Stimulated activated CD4-positive, alpha-beta T cell treated with anti-CD3 and anti-CD28 coated beads, Interleukin-15, amount 100 ng/mL, for 48 hours (primary cell): ENCODE results near the gene TCF15.
"Not testable (repeated sequence)": the region's sequence is repeated elsewhere in the genome, so short reads cannot be mapped to it uniquely, and the experiment has no call there.

Experiments used
- DNase-seq, 2 donors: peaks; one replicate each; pipeline ENCODE4 v3.0.0-alpha.2; 2020; ENCODE audit warnings: low read depth in 2 of 2

Gene TCF15

DNA sequence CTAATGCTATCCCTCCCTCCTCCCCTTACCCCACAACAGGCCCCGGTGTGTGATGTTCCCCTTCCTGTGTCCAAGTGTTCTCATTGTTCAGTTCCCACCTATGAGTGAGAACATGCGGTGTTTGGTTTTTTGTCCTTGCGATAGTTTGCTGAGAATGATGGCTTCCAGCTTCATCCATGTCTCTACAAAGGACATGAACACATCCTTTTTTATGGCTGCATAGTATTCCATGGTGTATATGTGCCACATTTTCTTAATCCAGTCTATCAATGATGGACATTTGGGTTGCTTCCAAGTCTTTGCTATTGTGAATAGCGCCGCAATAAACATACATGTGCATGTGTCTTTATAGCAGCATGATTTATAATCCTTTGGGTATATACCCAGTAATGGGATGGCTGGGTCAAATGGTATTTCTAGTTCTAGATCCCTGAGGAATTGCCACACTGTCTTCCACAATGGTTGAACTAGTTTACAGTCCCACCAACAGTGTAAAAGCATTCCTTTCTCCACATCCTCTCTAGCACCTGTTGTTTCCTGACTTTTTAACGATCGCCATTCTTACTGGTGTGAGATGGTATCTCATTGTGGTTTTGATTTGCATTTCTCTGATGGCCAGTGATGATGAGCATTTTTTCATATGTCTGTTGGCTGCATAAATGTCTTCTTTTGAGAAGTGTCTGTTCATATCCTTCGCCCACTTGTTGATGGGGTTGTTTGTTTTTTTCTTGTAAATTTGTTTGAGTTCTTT, 31.0 kb downstream of the TCF15 start:
- not testable (repeated sequence) for DNase-seq

DNA sequence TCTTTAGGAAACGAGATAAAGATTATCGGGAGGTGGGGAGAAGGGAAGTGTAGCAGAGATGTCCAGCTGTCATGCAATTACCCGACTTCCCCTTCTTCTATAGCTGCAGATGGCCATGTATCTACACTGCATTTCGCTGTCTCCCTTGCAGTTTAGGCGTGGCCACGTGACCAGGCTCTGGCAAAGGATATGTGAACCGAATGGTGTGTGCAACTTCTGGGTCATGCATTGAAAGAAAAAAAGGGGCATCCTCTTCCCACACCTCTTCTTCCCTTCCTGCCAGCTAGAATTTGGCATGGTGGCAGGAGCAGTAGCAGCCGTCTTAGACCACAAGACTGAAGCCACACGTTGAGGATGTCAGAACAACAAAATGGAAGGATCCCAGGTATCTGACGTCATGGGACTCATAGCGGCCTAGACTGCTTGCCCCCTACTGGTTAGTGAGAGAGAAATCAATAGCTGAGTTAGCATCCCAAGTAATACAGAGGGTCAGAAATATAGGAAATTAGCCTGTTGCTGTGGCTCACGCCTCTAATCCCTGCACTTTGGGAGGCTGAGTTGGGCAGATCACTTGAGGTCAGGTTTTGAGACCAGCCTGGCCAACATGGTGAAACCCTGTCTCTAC, 32.8 kb downstream of the TCF15 start:
- no peak for DNase-seq

GRCh38 chr20:576156-576555, 34.0 kb downstream of the TCF15 start:
- no peak for DNase-seq

DNA sequence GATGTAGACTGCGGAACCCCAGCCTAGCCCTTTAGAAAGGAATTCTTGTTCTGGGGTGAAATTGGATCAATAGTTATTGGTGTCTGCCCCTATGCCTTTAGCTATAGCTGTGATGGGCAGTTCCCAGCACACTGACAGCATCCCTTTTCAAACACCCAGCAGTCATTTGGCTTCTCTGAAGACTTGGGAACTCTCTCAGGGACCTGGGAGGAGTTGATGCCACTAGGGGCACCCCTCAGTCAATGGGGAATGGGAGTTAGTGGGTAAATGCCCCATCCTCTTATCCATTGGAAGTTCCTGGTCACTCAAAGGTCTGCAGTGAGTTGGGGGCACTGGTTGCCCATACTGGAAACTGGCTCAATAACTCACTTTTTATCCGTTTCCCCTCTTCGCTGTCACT, 34.9 kb downstream of the TCF15 start:
- DNase-seq: no peak

GRCh38 chr20:574297-574942, 35.7 kb downstream of the TCF15 start:
- no peak for DNase-seq

DNA sequence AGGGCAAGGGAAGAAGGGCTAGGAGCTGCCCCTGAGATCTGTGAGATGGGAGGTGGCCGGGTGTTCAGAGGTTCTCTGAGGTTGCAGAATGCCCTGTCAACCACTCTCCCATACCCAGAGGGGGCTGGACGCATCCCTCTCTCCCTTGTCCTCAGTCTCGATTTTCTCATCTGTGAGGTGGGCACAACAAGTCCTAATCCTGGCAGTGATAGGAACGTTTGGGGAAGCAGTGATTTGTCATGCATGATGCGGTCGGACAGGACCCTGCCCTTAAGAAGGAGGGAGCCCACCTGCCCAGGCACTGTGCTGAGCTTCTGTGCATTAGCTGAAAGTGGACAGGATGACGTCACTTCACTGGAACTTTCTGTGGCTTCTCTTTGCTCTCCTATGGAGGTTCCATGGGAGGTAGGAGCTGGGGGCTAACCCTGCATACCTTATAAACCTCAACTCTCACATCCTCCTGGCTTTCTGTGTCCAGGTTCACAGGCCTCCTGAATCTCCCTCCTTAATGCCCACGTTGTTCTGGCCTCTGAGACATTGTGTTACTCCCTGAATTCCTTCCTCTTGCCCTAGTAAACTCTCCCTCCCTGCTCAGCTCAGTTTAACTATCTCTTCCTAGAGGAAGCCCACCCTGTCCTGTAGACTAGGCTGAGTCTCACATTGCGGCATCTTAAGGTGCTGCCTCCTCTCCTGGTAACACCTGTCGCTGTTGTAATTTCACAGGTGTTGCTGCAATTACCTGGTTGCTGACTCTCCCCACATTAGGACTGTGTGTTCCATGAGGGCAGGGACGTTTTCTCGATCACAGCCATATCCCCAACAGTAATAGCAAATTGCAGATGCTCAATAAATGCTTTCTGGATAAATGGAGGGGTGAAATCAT, 36.5 kb downstream of the TCF15 start:
- DNase-seq: no peak

- no peak for DNase-seq
These were observed 37.4 kb downstream of the TCF15 start for GRCh38 chr20:572727-573126.

DNA sequence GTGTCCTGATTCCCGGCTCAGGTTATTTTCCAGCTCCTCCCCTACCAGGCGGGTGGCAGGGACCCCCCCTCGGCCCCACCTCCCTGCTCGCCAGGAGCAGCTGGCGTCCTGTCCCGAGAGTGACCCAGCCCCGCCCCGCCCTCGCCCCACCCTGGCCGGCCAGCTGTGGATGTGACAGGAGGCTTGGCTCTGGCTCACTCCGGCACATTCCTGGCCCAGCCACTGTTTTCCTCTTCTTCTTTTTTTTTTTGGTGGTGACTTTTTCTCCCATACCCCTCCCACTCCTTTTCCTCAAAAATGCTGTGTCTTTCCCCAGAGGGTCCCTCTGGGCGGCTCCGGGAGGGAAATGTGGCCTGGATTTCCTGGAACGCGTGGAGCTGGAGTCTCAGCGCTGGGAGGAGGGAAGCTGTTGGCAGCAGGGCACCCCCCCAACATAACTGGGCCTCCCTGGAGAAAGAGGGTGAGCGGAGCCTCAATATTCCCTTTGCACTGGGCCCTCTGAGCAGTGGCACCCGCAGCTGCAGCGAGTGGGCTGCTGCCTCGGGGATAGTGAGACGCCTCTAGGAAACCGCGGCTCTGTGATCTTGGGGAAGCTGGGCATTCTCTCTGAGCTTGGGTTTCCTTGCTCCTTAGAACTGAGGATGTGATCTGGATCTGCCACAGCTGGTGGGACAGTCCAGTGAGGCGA, 38.2 kb downstream of the TCF15 start:
- DNase-seq: no peak

GRCh38 chr20:568673-569415, 41.3 kb downstream of the TCF15 start:
- DNase-seq: no peak

DNA sequence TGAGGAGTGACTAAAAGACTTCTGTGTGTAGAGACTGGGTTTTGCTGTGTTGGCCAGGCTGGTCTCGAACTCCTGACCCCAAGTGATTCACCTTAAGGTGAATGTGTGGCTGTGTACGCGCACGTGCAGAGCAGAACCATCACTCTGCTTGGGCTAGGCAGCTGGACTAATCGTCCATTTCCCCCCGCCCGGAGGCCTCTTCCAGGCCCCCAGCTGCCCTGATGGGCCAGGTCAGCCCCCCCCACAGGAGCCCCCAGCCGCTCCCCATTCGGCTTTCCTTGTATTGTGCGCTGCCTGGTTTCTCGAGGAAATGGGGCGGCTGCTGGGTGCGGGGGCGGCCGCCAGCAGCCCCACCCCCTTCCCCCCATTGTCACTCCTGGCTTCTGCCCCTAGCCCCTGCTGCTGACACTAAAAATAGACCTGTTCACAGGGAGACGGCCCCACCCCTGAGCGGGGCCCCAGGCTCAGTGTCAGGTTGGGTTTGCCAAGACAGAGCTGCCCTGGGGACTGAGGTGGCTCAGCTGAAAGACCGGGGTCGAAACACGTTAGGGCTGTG, 41.9 kb downstream of the TCF15 start:
- DNase-seq: no peak

- no peak for DNase-seq
These were observed 45.9 kb downstream of the TCF15 start for GRCh38 chr20:564192-564591.

DNA sequence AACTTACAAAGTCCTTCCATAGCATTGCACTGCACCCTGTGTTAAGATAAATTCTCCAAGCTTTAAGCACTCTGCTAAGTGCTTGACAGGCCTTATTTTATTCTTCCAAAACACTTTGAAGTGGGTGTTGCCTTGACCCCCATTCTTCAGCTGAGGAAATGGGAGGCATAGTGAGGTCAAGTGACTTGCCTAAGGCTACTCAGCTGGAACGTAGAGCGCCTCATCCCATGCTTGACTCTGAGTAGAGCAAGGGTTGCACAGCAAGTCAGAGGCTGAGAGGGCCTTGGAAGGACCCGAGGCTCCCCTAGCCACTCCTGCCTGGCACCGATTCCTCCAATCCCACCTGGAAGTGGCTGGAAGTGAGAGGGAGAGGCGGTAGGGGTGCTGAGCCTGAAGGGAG, 46.9 kb downstream of the TCF15 start:
- DNase-seq: no peak

DNA sequence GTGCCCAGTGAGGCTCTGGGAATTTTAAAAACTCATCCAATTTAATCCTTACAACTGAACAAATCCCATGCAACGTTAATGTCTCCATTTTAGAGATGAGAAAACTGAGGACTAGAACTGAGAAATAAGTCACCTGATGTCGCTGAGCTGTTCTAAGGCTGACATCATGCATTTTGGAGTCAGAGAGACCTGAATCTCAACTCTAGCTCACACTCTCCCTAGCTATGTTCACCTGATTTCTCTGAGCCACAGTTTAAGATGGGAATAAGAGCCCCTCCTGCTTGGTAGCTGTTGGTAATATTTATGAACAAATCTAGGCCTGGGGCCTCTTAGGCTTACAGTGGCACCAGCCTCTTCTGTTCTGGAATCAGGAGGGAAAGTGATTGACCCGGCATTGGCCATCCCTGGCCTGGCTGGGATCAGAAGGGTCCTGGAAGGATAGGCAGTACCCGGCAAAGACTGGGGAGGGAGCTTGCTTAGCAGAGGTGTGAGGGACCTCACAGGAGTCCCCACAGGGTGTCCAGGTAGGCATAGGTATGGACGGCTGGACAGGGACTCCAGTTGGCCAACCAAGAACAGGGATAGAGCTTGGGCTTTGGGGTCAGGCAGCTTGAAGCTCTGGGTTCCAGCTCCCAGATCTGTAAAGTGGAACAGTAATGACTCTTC, 47.7 kb downstream of the TCF15 start:
- DNase-seq: no peak

GRCh38 chr20:561437-562231, 48.5 kb downstream of the TCF15 start:
- DNase-seq: peak; percentile 38 to 45

- no peak for DNase-seq
These were observed 49.4 kb downstream of the TCF15 start for GRCh38 chr20:560680-561079.

DNA sequence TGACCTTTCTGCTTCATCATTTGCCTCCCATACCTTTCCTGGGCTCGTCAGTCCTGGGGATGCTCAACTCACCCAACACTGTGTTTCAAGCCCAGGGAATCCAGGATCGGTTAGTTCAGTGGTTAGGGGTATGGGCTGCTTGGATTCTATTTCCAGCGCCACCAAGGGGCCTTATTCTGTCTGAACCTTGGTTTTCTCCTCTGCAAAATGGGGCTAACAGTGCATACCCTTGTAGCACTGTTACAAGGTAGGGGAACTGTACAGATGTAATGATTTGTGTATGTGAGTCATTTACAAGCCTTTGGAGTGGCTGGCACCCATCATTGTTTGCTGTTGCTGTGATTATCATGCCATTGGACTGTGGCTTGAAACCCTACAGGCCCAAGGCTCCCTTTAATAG, 52.0 kb downstream of the TCF15 start:
- DNase-seq: no peak

GRCh38 chr20:556984-557383, 53.1 kb downstream of the TCF15 start:
- no peak for DNase-seq

DNA sequence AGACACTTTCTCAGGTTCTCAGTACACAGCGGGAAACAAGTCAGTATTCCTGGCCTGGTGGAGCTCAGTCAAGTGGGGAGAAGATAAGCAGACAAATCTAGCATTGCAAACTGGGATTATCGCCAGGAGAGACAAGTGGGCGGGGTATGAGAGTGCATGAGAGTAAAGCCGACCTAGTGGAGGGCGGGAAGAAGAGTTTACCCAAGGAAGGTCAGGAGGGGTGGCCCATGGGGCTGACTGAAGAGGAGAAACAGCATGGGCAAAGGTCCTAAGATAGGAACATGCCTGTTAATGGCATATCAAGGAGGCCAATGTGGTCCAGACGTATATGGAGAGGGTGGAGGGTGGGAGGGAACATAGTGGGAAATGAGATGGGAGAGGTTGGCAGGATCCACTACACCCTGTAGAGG, 54.1 kb downstream of the TCF15 start:
- DNase-seq: no peak
